ENCODE data around the gene ZFAND4. TPM values are rescaled to one million over a fixed set of nuclear protein-coding genes. Genes with fewer than 3 reads are reported as not detected.

ZFAND4 gene
- total RNA-seq: 10 to 100 TPM in 3 of 4 donors, 1 to 10 TPM in 1; 9.2 to 24.0 (median 16.1) TPM

DNA sequence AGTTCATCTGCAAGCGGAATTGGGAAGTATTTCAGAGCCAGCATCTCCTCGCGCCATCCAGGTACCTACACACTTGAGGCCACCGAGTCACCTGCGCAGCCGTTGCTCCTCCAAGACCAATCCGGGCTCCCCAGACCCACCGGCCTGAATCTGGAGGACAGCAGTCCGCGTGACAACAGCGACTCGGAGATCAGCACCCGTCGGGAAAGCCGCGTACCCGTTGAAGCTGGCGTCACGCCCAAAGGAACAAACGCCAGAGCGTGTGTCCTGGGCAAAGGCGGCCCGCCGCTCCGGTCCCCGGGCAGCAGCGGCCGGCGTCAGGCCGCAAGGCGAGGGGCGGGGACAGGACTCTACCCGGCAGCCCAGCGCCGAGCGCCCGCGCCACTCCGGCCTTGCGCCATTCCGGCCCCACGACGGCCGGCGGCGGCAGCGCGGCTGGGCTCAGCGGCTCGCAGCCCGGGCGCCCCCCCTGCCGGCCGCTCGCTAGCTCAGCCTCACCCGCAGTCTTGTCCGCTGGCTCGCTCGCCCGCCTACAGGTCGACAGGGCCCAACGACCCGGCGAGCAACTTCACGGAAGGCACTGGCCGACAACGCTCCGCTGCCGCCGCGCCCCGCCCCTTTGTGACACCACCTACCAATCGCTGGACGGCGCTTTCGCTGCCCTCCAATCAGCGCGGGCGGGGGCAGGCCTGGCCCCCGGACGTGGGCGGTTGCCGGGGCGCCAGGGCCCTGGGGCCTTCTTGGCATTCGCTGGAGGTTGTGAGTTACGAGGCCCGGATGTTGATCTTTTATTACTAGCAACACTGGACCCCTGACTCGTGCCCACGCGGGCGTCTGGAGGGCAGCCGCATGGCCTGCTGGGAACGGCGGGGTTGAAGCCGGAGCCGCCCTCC, at the start of gene ZFAND4:
Gene ZFAND4 (minus strand): TSS at position 592 of the 893 bp plus-strand sequence. CDS start 9,047 bp downstream, outside the sequence.
- TF ChIP-seq, protein P1, sequence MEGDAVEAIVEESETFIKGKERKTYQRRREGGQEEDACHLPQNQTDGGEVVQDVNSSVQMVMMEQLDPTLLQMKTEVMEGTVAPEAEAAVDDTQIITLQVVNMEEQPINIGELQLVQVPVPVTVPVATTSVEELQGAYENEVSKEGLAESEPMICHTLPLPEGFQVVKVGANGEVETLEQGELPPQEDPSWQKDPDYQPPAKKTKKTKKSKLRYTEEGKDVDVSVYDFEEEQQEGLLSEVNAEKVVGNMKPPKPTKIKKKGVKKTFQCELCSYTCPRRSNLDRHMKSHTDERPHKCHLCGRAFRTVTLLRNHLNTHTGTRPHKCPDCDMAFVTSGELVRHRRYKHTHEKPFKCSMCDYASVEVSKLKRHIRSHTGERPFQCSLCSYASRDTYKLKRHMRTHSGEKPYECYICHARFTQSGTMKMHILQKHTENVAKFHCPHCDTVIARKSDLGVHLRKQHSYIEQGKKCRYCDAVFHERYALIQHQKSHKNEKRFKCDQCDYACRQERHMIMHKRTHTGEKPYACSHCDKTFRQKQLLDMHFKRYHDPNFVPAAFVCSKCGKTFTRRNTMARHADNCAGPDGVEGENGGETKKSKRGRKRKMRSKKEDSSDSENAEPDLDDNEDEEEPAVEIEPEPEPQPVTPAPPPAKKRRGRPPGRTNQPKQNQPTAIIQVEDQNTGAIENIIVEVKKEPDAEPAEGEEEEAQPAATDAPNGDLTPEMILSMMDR (IDR thresholded peaks at IDR 0.05; ENCODE audit: low read depth): no peak

DNA sequence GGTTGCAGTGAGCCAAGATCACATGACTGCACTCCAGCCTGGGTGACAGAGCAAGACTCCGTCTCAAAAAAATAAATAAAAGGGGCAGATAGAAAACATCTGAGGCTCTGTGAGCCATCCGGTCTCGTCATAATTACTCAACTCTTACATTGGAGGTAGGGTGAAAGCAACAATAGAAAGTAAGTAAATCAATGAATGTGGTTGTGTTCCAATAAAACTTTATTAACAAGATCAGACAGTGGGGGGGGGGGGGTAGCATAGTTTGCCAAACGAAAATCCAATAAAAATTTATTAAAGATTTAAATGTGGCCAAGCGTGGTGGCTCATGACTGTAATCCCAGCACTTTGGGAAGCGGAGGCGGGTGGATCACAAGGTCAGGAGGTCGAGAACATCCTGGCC, 2.8 kb upstream of the ZFAND4 start:
- TF ChIP-seq, protein P1 (IDR thresholded peaks at IDR 0.05; ENCODE audit: low read depth): no peak

DNA sequence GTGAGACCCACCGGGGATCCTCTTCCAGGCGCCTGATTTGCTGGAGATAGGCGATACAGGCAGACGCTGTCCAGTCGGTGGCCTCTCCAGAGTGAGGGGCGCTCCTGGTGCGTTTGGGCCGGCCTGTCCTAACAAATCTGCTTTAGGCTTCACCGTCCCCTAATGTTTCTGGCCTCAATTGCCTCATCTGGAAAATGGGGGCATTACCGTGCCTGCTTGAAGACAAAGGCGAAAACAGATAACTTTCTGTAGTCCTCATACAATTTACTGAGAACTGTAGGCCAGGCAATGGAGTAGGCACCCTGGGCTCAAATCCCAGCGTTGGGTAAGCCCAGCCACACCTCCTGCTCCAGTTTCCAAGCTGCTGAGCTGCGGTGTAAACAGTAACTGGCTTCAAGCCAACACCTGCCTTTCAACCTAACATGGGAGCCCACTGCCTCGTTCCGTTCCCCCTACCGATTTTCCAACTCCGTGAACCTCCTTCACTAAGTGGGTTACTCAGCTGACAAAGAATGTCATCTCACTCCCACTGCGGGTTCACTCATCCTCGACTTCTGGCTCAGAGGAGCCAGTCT, 589 bp upstream of the ZFAND4 start:
- TF ChIP-seq, protein P1 (IDR thresholded peaks at IDR 0.05; ENCODE audit: low read depth): no peak

DNA sequence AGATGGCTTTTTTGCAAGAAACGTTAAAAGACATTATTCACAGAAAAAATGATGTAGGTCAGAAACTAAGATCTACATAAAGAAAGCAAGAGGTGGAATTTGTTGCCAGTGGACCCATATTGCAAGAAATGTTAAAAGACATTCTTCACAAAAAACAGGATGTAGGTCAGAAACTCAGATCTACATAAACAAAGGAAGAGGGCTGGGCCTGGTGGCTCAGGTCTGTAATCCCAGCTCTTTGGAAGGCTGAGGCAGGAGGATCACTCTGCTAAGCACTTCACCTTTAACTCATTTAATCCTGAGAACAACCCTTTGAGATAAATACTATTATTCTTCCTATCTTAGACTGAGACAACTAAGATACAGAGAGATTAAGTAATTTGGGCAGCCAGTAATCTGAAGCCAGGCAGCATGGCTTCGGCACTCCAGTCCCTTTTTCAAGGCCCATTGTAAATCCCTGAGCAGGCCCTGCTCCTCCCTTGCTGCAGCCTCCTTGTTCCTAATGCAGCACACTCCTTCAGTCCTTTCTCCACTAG, 11.6 kb downstream of the ZFAND4 start:
- TF ChIP-seq, protein P1 (IDR thresholded peaks at IDR 0.05; ENCODE audit: low read depth): no peak

DNA sequence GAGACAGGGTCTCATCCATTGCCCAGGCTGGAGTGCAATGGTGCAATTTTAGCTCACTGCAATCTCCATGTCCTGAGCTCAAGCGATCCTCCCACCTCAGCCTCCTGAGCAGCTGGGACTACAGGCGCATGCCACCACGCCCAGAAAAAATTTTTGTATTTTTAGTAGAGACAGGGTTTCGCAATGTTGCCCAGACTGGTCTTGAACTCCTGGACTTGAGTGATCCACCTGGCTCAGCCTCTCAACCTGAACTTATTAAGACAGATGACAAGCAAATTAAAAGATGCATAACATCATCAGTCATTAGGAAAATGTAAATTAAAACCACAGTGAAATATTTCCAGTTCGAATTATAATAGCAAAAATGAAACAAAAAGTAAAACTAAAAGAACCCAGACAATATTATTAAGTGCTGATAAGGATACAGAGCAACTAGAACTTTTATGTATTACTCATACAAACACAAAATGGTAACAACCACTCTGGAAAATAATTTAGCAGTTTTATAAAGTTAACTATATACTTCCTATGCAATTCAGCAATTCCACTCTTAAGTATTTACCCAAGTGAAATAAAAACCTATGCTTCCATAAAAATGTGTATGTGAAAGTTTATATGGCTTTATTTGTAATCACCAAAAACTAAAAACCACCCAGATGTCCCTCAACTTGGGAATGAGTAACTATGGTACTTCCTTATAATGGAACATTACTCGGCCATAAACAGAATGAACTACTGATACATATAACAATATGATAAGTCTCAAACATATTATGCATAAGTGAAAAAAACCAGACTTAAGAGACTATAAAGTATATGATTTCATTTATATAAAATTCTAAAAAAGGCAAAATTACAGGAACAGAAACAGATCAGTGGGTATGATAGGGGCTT, 15.3 kb downstream of the ZFAND4 start:
- TF ChIP-seq, protein P1 (IDR thresholded peaks at IDR 0.05; ENCODE audit: low read depth): no peak

DNA sequence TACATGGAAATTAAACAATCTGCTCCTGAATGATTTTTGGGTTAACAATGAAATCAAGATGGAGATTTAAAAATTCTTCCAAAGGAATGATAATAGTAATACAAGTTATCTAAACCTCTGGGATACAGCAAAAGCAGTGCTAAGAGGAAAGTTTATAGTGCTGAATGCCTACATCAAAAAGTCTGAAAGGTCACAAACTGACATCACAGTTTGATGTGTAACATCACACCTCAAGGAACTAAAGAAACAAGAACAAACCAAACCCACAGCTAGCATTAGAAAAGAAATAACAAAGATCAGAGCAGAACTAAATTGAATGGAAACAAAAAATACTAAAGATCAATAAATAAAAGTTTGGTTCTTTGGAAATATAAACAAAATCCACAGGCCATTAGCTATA, 17.4 kb downstream of the ZFAND4 start:
- TF ChIP-seq, protein P1 (IDR thresholded peaks at IDR 0.05; ENCODE audit: low read depth): no peak

Data from subcutaneous adipose tissue (tissue), 4 donors.